Stimulated activated CD4-positive, alpha-beta T cell treated with anti-CD3 and anti-CD28 coated beads, TNF-alpha, amount 100 ng/mL, for 1 hour (primary cell): Measurements from ENCODE around the gene SCN1B.
"Not testable (repeated sequence)": the region's sequence is repeated elsewhere in the genome, so short reads cannot be mapped to it uniquely, and the experiment has no call there.

Experiments
- DNase-seq, 3 donors: peaks; one replicate each; pipeline ENCODE4 v3.0.0-alpha.2; 2020; ENCODE audit warnings: low read depth in 3 of 3, low spot score in 1 of 3

SCN1B gene

DNA sequence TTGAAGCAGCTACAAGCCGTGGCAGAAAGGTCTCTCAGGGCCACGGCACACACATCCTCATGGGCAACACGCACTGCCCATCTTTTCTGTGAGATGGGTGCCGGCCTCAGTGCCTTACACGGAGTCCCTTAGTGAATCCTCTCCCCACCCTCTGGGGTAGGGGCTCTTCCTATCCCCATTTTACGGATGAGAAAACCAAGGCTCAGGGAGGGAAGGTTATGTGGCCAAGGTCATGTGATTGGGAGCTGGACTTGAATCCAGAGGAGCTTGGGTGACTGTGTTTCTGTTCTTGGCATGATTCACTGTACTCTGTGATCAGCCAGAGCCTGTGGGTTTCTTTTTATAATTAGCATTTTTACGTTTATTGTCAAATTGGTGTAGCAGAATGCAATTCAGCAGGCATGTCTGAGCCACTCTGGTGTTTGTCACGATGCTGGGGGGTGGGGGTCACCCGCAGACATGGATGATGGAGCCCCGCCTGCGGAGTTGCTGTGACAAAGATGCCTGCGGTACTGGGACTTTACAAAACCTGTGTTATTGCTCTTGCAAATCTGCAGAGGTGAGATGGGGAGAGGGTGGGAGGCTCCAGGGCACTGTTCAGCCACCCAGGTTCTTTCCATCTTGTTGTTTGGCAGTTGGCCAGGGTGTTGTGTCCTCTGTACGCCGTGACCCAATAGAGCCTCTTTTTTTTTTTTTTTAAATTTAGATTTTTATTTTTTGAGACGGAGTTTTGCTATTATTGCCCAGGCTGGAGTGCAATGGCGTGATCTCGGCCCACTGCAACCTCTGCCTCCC is 4.5 kb downstream of the SCN1B start:
- no peak for DNase-seq

DNA sequence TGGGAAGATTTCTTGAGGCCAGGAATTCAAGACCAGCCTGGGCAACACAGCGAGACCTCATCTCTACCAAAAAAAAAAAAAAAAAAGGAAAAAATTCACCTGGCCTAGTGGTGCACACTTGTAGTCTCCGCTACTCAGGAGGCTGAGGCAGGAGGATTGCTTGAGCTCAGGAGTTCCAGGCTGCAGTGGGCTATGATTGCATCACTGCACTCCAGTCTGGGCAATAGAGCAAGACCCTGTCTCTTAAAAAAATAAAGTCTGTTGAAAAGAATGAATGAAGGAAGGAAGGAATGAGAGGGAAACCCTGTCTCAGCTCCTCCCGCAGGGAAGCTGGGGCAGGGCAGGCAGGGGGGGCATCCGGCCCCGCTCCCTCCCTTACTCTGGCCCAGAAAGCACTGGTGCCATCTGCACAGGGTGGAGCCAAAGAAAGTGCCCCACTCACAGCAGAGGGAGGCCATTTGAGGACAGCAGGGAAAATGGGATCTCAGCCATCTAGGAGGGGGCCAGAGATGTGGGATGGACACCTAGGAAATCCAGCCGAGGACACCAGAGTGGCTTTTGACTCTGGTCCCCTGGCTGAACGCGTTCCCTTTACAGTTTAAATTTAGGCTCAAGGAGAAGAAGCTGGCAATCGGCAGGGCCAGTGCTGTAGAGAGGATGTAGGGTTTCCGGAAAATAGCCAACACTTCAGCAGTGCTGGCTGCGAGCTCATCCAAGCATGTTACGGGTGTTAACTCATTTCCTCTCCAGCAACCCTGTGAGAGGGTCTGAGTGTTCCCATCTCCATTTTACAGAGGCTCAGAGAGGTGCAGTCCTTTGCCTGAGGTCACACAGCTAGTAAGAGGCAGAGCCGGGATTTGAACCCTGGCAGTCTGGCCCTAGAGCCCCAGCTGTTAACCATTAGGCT is 7.7 kb downstream of the SCN1B start:
- no peak for DNase-seq

DNA sequence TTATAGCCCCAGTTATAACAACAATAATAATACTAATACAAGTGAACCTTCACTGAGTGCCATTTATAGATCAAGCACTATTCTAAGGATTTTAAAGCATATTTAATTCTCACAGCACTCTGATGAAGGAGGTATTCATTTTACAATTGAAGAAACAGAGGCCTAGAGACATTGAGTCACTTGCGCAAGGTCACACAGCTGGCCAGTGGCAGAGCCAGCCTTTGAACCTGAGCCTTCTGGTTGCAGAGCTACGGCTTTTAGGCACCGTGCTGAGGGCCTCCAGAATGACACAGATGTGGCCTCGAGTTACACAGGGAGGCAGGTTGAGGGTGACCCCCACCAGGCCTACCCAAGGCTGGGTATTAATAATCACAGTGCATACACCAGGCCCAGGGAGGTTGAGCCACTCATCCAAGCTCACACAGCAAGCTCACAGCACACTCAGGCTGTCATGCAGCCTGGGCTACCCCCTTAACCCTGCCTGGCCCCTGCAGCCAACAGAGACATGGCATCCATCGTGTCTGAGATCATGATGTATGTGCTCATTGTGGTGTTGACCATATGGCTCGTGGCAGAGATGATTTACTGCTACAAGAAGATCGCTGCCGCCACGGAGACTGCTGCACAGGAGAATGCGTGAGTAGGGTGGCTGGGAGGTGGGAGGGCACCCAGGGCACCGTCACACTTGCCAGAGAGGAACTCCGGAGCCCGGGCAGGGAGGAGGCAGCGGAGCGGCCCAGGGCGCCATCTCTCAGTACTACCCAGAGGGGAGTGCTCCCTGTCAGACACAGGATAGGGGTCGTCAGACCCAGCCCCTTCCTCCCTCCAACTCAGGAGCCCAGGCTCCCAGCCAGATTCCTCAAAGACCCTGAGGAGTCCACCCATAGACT is 8.6 kb downstream of the SCN1B start:
- DNase-seq: no peak

DNA sequence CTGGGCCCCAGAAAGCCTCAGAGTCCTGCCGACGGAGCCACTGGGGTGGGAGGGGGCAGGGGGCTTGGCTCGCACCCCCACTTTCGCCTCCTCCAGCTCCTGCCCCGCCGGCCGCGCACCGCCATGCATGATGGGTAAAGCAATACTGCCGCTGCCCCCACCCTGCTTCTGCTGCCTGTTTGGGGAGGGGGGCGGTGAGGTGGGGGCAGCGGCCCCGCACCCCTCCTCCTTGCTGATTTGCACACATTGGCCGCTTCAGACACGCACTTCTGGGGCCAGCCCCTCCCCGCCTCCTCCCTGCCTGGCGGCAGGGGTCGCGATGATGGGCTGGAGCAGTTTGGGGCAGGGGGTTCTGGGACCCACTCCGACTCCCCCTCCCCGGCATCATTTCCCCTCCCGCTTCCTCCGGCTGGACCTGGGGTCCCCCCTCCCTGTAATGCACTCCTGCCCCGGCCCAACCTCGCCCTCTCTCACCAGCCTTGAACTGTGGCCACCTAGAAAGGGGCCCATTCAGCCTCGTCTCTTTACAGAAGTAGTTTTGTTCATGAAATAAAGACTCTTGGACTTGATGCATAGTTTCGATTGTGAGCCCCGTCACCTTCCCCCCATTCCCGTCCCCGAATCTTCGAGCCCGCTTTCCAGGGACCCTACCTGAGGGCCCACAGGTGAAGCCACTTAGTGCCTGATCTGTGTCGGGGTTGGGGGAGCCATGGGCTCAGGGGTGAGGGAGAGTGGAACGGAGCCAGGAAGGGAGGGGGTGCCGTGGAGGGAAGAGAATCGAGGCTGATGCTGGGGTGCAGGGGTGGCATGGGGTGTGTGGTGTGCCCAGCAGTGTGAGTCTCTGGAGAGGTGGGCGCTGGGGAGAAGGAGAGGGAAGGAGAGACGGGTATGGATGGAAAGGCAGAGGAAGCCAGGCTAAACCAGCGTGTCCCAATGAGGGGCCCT is 9.9 kb downstream of the SCN1B start:
- DNase-seq: no peak

DNA sequence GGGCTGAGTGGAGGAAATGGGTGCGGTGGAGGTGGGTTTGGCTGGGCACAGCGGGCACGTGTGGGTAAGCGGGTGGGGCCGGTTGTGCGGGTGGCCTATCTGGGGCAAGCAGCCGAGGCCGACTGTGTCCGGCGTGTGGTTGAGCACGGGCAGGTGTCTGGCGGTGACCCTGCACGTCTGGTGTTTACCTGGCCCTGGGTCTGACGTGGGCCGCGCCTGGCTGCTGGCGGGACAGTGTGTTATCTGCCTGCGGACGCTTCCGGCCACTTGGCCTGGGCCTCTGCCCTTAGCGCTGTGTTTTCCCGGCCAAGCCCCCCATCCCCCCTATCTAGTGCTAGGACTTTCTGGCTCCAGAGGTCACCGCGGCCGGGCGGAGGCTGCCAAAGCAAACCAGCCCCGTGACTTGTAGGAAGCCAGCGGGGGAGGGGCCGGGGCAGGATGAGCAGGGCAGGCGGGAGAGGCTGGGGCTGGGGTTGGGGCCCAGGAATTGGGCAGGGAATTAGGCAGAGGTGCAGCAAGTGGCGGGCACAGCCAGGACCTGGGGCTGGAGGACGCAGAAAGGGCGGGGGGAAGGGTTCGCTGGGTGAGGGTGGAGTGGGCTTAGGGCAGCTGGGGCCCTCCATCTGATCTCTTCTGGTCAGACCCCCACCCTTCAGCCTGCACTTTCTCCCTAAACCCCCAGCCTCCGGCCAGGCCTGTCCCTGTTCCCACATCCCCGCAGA is 10.7 kb downstream of the SCN1B start:
- no peak for DNase-seq

DNA sequence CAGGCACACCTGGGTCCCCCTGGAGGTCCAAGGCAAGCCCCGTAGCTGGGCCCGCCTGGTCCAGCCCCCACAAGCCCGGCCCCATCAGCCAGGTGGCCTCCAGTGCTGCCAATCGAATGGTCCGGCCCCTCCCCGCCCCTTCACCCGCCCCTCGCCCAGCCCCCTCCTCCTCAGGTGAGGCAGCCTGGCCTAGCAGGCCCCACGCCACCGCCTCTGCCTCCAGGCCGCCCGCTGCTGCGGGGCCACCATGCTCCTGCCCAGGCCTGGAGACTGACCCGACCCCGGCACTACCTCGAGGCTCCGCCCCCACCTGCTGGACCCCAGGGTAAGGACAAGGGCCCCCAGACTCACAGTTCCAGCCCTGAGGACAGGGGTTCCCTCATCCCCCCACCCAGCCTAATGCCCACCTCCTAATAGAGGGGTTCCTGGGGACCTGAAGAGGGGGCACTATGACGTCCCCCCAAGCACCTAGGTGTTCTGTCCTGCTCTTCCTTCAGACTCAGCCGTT is 11.3 kb downstream of the SCN1B start, which contains the start of gene HPN:
Gene HPN, plus strand, starts transcription at position 174 of the 508 bp plus-strand sequence. CDS start 786 bp downstream, outside the sequence.
- no peak for DNase-seq

DNA sequence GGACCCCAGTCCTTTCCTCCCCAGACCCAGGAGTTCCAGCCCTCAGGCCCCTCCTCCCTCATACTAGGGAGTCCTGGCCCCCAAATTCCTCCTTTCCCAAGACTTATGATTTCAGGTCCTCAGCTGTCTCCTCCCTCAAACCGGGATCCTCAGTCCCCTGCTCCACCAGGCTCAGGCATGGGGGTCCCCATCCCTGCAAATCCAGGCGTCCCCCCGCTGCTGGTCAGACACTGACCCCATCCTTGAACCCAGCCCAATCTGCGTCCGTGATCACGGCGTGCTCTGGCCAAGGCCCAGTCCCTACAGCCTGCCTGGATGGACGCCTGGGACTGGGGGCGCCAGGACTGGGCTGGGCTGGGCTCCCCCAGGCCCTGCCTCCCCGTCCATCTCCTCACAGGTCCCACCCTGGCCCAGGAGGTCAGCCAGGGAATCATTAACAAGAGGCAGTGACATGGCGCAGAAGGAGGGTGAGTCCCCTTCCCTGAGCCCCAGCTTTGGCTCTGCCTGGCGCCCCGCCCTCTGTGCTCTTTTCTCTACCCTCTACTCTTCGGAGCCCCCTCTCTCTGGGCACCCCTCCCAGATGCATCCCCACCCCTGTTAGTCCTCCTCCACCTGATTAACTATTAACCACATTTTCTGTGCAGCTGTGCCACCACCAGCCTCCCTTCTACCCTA is 11.9 kb downstream of the SCN1B start:
- no peak for DNase-seq

DNA sequence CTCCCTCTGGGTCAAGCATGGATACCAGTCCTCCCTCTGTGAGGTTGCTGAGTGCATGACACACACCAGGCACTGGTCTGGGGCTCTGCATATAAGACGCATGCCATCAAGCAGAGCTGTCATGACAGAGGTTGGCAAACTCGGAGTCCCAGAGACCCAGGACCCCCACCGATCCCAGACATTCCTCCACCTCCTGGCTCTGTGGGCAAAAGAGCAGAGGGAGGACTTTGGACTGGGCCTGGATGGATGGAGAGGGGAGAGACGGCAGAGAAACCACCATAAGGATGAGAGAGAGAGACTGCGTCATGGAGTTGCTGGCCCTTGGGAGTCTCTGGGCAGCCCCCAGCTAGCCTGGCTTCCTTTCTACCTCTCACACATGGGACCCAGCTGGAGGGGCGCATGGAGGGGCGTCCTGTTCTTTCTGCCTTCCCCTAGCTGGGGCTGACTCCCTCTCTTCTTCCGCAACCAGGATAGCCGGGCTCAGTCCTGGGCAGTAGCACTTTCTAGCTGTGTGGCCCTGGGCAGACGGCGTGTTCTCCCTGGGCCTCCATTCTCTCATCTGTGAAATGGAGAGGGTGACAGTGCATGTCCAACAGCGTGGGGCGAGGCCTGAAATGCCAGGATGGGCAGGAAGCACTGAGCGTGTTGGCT is 12.8 kb downstream of the SCN1B start:
- DNase-seq: no peak

DNA sequence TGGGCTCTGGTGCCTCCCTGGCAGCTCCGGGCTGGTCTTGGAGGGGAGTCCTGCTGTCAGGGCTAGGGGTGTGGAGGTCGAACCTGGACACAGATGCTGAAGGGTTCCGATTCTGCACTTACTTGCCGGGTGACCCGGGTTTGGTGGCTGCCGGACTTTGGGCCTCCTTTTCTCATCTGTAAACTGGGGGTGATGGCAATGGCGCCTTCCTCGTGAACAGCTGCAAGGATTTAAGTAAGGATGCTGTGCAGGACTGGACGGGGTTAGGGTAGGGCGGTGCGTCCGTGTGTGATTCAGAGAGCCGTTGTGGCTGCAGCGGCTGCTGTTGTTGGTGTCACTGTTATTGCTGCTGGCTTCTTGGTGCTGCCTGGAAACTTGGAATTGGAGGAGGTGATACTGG is 13.6 kb downstream of the SCN1B start:
- DNase-seq: no peak

DNA sequence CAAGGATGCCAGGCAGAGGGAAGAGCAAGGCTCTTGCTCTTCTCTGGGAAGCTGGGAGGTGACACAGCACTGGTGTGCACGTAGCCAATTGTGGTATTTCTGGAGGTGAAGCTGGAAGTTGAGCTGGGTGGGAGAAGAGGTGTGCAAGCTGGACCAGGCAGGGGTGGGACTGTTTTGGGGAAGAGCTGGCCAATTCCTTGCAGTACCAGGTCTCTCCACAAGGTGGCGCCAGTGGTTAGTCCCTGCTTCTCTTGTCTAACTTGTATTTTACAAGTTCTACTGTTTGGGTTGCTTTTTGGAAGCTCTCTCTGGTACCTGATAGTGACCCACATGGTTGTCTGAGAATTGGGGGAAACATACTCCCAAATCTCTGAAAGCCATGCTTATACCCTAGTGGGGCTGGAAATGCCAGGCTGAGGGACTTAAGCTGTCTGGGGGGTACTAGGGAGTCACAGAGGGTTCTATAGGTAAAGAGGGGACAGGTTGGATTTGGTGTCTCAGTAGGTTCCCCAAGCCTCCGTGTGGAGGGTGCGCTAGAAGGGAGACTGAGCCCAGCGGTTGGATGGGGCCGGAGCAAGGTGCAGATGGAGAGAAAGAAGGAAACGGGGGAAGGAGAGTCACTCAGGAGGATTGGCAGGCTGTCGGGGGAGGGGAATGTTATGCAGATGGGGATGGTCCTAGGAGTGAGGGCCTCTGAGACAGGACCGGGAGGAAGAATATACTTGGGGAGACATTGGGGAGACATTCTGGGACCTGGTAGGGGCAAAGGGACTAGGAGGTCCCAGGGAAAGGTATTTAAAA is 14.2 kb downstream of the SCN1B start:
- DNase-seq: peak in 2 of 3 donors; percentile 14 to 53

DNA sequence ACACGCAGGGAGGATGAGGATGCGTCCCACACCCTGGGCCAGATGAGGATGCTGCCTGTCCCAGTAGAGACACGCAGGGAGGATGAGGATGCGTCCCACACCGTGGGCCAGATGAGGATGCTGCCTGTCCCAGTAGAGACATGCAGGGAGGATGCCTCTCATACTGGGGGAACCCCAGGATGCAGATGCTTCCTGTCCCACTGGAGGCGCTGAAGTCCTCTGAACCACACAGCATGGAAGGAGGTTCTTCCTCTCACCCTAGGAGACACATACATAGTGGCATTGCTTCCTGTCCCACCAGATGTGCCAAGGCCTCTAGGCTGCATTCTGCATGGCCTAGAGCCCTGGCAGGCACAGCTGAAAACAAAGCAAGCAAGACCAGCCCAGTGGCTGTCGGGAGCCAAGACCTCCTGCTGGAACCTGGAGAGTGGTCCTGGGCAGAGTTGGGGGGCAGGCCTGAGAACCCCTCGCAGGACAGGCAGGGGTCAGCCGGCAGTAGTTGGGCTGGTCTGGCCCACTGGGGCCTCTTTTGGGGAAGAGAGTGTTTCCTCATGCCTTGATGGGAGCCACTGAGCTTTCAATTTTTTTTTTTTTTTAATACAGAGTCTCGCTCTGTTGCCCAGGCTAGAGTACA is 15.5 kb downstream of the SCN1B start:
- DNase-seq: no peak

DNA sequence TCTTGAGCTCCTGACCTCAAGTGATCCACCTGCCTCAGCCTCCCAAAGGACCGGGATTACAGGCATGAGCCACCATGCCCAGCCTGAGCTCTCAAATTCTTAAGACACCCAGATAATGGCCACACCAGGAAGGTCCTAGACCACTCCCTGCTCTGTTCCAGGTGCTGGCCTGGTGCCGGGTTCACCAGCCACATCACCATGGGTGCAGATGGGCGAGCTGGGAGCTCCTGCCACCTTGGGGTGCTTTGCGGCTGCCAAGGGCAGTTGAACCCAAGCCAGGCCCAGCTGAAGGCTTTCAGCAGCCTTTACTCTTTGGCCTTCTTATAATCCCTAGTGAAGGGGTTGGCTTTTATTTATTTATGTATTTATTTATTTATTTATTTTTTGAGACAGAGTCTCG is 16.2 kb downstream of the SCN1B start:
- DNase-seq: no peak

DNA sequence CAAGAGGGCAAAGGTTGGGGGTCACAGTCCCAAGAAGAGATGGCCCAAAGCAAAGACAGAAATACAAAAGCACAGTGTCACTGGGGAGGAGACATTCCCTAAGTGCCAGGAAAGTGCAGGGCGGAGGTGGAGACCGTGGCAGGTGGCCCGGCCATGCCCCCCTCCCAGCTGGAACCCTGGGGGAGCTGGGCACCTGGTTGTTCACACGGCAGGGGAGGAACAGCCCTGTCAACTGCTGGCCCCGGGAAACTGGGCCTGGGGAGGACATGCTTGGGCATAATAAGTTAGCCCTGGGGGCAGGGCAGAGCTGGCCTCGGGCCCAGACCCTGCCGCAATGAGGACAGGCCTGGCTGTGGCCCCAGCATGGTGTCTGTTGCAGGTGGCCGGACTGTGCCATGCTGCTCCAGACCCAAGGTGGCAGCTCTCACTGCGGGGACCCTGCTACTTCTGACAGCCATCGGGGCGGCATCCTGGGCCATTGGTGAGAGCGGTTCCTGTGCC is 18.7 kb downstream of the SCN1B start:
- DNase-seq: no peak

DNA sequence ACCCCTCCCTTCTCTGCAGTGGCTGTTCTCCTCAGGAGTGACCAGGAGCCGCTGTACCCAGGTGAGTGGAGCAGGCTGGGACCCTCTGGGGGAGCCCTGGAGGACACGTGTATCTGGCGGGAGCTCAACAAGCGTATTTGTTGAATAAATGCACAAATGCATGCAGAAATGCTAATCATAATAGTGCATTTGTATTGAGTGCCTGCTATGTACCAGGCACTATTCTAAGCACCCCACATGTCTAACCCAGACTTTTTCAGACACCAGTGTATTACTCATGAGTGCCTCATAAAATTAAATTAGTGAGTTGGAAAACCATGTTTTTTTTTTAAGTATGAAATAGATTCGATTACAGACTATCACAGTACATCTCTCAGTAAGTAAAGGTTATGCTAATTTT is 19.2 kb downstream of the SCN1B start:
- DNase-seq: no peak

DNA sequence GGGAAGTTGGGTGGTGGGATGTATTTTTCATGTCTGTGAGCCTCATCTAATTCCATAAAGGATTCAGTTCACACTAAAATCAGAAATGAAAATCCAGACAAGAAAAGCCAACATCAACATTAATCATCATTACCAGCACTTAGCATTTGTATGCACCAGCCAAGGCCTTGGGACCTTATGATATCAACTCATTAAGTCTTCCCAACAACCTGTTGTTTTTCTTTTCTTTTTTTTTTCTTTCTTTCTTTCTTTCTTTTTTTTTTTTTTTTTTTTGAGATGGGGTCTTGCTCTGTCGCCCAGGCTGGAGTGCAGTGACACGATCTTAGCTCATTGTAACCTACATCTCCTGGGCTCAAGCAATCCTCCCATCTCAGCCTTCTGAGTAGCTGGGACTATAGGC is 20.4 kb downstream of the SCN1B start:
- DNase-seq: not testable (repeated sequence)

DNA sequence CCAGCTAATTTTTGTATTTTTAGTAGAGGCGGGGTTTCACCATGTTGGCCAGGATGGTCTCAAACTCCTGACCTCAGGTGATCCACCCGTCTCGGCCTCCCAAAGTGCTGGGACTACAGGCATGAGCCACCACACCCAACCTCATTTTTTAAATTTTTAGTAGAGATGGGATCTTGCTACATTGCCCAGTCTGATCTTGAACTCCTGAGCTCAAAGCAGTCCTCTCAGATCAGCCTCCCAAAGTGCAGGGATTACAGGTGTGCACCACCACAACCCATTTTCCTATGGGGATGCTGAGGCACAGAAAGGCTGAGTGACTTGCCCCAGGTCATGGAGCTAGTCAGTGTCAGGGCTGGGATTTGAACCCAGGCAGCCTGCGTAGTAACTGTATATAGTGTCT is 21.0 kb downstream of the SCN1B start:
- DNase-seq: not testable (repeated sequence)

DNA sequence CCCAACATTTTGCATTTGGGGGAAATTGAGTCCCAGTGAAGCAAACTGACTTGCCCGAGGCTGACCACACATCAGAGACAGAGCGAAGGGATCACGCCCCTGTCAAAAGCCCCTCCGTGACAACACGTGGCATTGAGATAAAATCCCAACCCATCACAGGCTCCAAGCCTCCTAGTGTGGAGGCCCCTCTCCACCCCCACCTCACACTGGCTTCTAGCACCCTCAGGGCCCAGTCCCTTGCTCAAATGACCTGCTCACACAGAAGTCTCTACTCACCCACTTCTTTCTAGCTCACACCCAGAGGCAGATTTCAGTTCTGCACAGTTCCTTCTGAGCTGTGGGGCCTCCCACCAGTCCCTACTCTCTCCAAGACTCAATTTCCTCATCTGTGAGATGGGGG is 21.5 kb downstream of the SCN1B start:
- DNase-seq: no peak
